NOMO-1 treated with dmso at 0.1 percent for 144 hours (cell line): ENCODE measurements around the gene DNAJC16.
A peak's percentile ranks its signal among the peaks of the same experiment; 100 is the strongest.
"Not testable (repeated sequence)": the region's sequence is repeated elsewhere in the genome, so short reads cannot be mapped to it uniquely, and the experiment has no call there.

Experiments
- DNase-seq: peaks from one replicate; lab custom pipeline; 2025; ENCODE audit not compliant: unreplicated experiment; lab: John Stamatoyannopoulos, UW

DNAJC16 gene

GRCh38 chr1:15526490-15527339 is at the start of gene DNAJC16:
Gene DNAJC16 (plus strand): TSS chr1:15526848. CDS start chr1:15529106, 2,258 bp downstream.
- DNase-seq, result peak; percentile 97

- no peak for DNase-seq
These were observed 49.7 kb upstream of the DNAJC16 start for GRCh38 chr1:15476927-15477326.

- DNase-seq, result no peak
These were observed 48.9 kb upstream of the DNAJC16 start for GRCh38 chr1:15477646-15478212.

- DNase-seq, result no peak
These were observed 46.8 kb upstream of the DNAJC16 start for GRCh38 chr1:15479654-15480347.

- not testable (repeated sequence) for DNase-seq
These were observed 44.2 kb upstream of the DNAJC16 start for GRCh38 chr1:15482455-15482854.

GRCh38 chr1:15482983-15483543 is 43.6 kb upstream of the DNAJC16 start:
- DNase-seq, result not testable (repeated sequence)

- DNase-seq, result no peak
These were observed 42.7 kb upstream of the DNAJC16 start for GRCh38 chr1:15483971-15484370.

GRCh38 chr1:15484443-15484842 is 42.2 kb upstream of the DNAJC16 start:
- not testable (repeated sequence) for DNase-seq

- DNase-seq, result no peak
These were observed 41.0 kb upstream of the DNAJC16 start for GRCh38 chr1:15485636-15486035.

GRCh38 chr1:15486844-15487610 is 39.6 kb upstream of the DNAJC16 start:
- DNase-seq, result not testable (repeated sequence)

- DNase-seq, result no peak
These were observed 38.3 kb upstream of the DNAJC16 start for GRCh38 chr1:15488371-15488770.

GRCh38 chr1:15489052-15489736 is 37.5 kb upstream of the DNAJC16 start:
- no peak for DNase-seq

- not testable (repeated sequence) for DNase-seq
These were observed 35.6 kb upstream of the DNAJC16 start for GRCh38 chr1:15491010-15491409.

- DNase-seq, result no peak
These were observed 34.1 kb upstream of the DNAJC16 start for GRCh38 chr1:15492596-15492995.

- DNase-seq, result no peak
These were observed 32.7 kb upstream of the DNAJC16 start for GRCh38 chr1:15493869-15494390.

- DNase-seq, result no peak
These were observed 26.2 kb upstream of the DNAJC16 start for GRCh38 chr1:15500184-15501178.

- DNase-seq, result no peak
These were observed 25.2 kb upstream of the DNAJC16 start for GRCh38 chr1:15501208-15502032.

- DNase-seq, result no peak
These were observed 22.2 kb upstream of the DNAJC16 start for GRCh38 chr1:15504436-15504835.
